Fibroblast of villous mesenchyme (primary cell): ENCODE results near the gene HEY2. TPM values are rescaled to one million over a fixed set of nuclear protein-coding genes. Genes with fewer than 3 reads are reported as not detected.

Source experiments
- DNase-seq: peaks from one replicate; pipeline ENCODE4 v3.0.0-alpha.2; 2010; ENCODE audit warnings: low read depth
- H3K4me3 ChIP-seq: 2 replicates; pipeline ENCODE4 v1.5.1; 2011; ENCODE audit warnings: low read depth, mild to moderate bottlenecking, low read length
- CTCF ChIP-seq: IDR thresholded peaks from 2 replicates; pipeline ENCODE4 v1.5.1; 2012; ENCODE audit warnings: low read depth, mild to moderate bottlenecking, low read length; ENCODE audit not compliant: insufficient read depth
- total RNA-seq: library from RNA; depleted of rRNA; stranded (reverse); fragments of >200 nt; gene quantifications from 2 replicates; pipeline ENCODE4 v1.2.3, GENCODE V29; 2012

Gene HEY2
- total RNA-seq, 1 donor: not detected

GRCh38 chr6:125809570-125810170 is 60.2 kb downstream of the HEY2 start:
- no peak overlapping the region for H3K4me3 ChIP-seq
- DNase-seq: no peak
- no peak for TF ChIP-seq CTCF

GRCh38 chr6:125810445-125810844 is 61.0 kb downstream of the HEY2 start:
- no peak overlapping the region for H3K4me3 ChIP-seq
- no peak for TF ChIP-seq CTCF
- DNase-seq: no peak

Other genes with a start within 250 kb of the HEY2 start
- gene NCOA7, start 41.3 kb downstream of the HEY2 start, total RNA-seq: 21.6 and 52.7 TPM in 2 replicates
- 14.5 and 23.3 TPM in 2 replicates for gene HINT3, start 207.1 kb downstream of the HEY2 start, total RNA-seq
- 29.6 and 49.2 TPM in 2 replicates for gene TRMT11, start 236.9 kb downstream of the HEY2 start, total RNA-seq